ENCODE results near the gene CIB1.

Gene CIB1

GRCh38 chr15:90184119-90184785 is 49.5 kb downstream of the CIB1 start:
- DNase-seq: no peak
- in situ Hi-C loops (cut with MboI; ENCODE audit: low pct_unique_long_range_greater_than_20kb, low sequenced_read_pairs): no loop called here

- DNase-seq: no peak
- in situ Hi-C loops (cut with MboI; ENCODE audit: low pct_unique_long_range_greater_than_20kb, low sequenced_read_pairs): no loop called here
Observed at GRCh38 chr15:90181776-90182175, 52.0 kb downstream of the CIB1 start.

All from KBM-7 (cell line).